Fibroblast of mammary gland (primary cell): ENCODE data around the gene ADRA1B.

Experiments
- DNase-seq: peaks from one replicate; pipeline ENCODE4 v3.0.0-alpha.2; 2010; ENCODE audit warnings: low read depth
- H3K4me3 ChIP-seq: 2 replicates; pipeline ENCODE4 v1.5.1; 2011; ENCODE audit warnings: low read depth, mild to moderate bottlenecking, low read length, moderate library complexity; ENCODE audit not compliant: control insufficient read depth
- TF ChIP-seq, protein P1 (sequence below): conservative IDR thresholded peaks from 2 replicates; pipeline ENCODE4 v1.5.1; 2011; ENCODE audit warnings: low read depth, low read length, inconsistent platforms; ENCODE audit not compliant: control insufficient read depth, insufficient read depth

ADRA1B gene

DNA sequence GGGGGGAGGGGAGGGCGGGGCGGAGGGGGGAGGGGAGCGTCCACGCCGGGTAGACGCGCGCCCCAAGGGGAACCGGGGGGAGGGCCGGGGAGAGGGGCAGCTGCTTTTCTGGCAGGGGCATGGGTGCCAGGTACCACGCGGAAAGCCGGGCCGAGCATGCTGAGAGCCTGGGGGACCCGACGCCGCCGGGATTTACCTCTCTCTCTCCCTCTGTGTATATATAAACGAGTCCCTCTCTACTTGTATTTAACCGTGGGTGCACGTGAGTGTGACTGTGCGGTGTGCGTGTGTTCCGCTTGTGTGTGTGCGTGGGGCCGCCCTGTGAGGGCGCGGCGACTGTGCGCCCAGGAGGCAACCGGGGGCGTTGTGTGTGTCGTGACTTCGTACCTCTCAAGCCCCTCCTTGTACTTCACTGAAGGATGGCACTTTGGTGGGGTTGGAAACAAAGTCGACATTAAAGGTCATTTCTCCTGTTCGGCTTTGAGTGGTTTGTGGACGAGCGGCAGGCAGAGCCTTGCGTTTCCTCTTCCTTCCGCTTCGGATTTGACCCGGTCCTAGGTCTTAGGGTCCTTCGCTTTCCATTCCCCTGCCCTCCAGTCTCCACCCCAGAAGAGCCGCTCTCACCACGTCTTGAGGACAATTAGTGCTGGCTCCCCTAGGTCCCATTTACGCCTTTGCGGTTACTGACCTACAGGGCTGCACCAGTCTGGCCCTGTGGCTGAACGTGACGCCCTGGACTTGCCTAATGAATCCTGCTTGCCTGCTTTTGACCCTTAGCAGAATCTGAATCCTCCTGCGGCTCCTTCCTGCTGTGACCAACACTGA, 56.5 kb downstream of the ADRA1B start:
- H3K4me3 ChIP-seq: no peak overlapping the region
- TF ChIP-seq, protein P1, sequence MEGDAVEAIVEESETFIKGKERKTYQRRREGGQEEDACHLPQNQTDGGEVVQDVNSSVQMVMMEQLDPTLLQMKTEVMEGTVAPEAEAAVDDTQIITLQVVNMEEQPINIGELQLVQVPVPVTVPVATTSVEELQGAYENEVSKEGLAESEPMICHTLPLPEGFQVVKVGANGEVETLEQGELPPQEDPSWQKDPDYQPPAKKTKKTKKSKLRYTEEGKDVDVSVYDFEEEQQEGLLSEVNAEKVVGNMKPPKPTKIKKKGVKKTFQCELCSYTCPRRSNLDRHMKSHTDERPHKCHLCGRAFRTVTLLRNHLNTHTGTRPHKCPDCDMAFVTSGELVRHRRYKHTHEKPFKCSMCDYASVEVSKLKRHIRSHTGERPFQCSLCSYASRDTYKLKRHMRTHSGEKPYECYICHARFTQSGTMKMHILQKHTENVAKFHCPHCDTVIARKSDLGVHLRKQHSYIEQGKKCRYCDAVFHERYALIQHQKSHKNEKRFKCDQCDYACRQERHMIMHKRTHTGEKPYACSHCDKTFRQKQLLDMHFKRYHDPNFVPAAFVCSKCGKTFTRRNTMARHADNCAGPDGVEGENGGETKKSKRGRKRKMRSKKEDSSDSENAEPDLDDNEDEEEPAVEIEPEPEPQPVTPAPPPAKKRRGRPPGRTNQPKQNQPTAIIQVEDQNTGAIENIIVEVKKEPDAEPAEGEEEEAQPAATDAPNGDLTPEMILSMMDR: no peak
- no peak for DNase-seq

DNA sequence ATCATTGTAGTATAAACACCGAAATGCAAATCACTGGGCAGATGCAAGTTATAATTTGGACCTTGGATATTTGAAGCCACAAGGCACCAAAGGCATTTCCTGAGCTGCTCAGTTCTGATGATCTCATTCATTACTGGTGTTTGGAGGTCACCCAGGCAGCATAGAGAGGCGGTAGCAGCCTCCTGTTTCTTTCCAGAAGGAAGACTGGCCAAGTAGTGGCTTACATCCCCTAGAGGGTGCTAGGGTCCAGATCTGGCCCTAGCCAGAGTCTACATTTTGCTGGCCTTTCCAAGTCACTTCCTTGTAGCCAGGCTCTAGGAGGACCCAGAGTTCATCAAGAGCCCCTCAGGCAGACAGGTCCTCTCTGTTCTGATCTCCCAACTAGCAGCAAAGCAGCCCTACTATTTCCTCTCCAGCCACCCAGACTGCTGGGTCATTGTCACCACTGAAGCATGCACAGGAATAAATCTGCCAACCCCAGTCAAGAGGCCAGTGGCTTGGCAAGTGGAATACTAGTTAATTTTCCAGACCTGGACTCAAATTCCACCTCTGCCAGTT, 59.3 kb downstream of the ADRA1B start:
- H3K4me3 ChIP-seq: no peak overlapping the region
- TF ChIP-seq, protein P1: peak; percentile 50

DNA sequence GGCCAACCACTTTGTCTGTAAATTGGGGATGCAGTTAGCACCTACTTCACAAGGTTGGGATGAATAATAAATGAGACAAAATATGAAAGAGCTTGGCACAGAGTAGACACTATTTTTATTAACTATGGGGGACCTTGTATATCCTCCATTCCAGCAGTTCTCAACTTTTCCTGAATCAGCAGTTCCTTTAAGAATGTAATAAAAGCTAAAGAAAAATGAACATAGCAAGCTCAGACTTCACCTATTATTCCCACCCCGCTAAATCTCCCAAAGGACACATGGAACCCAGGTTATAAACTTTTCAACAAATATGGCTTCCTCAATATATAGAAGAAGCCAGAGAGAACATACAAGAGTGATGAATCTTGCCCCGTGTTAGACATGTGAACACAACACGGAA, 60.6 kb downstream of the ADRA1B start:
- no peak for DNase-seq
- TF ChIP-seq, protein P1: no peak
- no peak overlapping the region for H3K4me3 ChIP-seq

More for the DNA sequence above, 59.3 kb downstream of the ADRA1B start:
- DNase-seq: peak; percentile 89

DNA sequence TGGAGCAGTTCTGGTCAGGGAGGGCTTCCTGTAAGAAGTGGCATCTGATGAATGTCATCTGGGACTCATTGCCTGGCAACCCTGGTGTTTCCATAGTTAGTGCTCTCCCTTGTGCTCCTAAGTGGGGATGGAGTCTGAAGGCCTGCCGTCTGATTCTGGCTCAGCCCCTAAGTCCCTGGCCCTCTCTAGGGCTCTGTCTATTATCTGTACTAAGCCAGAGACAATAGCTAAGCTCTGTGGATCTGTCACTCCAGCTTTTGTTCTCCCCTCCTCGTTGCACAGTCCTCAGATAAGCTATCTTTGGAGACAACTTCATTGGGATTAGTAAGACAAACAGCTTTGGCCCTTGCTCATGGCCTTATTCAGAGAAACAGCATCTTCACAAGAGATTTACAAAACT, 62.1 kb downstream of the ADRA1B start:
- TF ChIP-seq, protein P1: no peak

DNA sequence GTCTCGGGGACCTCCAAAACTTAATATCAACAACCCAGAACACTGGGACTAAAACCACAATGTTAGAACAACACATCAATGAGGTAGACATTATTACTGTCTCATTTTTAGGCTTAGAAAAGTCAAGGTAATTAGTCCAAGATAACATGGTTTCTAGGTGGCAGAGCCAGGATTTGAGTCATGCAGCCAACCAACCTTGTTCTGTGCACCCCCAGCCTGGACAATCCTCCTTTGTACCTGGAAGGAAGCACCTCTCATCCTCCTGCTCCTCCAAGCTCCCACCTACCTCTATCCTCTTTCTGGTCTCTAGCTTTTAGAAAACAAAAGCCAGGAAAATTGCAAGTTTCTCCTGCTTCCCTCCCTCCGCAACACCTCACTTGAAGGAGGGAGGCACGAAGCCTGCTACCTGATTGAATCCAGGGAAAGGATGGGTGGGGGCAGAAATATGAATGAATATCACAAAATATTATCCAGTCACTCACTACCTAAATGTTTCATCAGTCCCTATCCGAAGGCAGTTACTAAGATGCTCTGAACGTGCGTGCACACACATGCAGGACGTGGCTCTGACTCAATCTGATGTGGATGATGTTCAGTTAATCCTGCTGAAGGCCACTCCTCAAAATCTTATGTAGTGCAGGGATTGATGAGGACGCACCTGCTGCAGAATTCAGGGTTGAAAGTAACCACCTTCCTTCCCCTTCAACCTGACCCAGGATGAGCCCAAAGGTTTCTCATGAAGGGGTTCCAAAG, 66.3 kb downstream of the ADRA1B start:
- no peak overlapping the region for H3K4me3 ChIP-seq
- no peak for DNase-seq
- TF ChIP-seq, protein P1: no peak

More for the DNA sequence above, 62.1 kb downstream of the ADRA1B start:
- no peak overlapping the region for H3K4me3 ChIP-seq
- DNase-seq: no peak

DNA sequence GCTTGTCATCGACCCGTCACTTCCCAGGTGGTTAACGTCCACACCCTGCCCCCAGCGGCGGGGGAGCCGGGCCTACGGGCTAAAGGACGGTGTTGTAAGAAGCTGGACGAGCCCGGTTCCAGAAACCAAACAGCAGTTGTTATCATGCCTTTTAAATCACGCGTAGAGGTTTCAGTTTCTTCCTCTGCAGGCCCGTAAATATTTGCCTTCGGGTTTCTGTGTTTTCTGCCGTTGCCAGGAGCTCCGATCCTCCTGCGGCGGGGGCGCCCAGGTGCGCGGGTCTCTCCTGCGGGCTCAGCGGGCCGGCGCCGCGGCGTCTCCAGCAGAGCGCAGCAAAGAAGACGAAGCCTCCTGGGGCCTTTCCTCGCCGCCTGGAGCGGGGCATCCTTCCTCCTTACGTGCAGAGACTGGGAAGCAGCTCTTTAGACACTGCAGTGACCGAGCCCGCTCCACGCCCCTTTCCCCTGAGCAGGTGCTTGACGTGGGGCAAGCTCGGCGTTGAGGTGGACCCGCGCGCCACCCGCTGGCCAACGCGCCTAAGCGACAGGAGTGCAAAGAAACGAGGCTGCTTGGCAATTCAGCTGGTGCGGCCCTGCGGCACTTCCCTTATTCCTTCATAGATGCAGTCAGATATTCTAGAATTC, 70.9 kb downstream of the ADRA1B start:
- peak overlapping the region; percentile 26 for H3K4me3 ChIP-seq
- DNase-seq: peak; percentile 53
- TF ChIP-seq, protein P1: peak; percentile 58
